ENCODE data around the gene GPR153. TPM values are rescaled to one million over a fixed set of nuclear protein-coding genes. Genes with fewer than 3 reads are reported as not detected.

GPR153 gene
- total and polyA plus RNA-seq, 9 donors, result 4.2 to 42.0 (median 13.7) TPM

GRCh38 chr1:6198646-6199297 is 62.1 kb downstream of the GPR153 start:
- peaks cover 13% of the 10 kb centered on the region for H3K4me1 ChIP-seq (ENCODE audit: insufficient read depth)
- H3K36me3 ChIP-seq, result no peaks in the 10 kb centered on the region
- TF ChIP-seq POLR2A (IDR thresholded peaks at IDR 0.05) (no peak), EP300 (IDR thresholded peaks at IDR 0.05) (no peak), CTCF (IDR thresholded peaks at IDR 0.05) (no peak)
- WGBS, 3 donors, result 0 to 2% (median 1%) methylated on average over 31 of the region's 31 CpGs
- no peaks in the 10 kb centered on the region for H3K27me3 ChIP-seq
- H3K9me3 ChIP-seq, result no peaks in the 10 kb centered on the region
- peak overlapping the region; percentile 71 for H3K4me3 ChIP-seq
- intact Hi-C loops (cut with DNase I), result no loop called here
- peak overlapping the region; percentile 17 to 57 for H3K27ac ChIP-seq
- no peak for DNase-seq

GRCh38 chr1:6197746-6198427 is 63.0 kb downstream of the GPR153 start:
- H3K27ac ChIP-seq, result no peak overlapping the region
- intact Hi-C loops (cut with DNase I), result no loop called here
- H3K9me3 ChIP-seq, result no peaks in the 10 kb centered on the region
- H3K27me3 ChIP-seq, result no peaks in the 10 kb centered on the region
- H3K36me3 ChIP-seq, result no peaks in the 10 kb centered on the region
- peak overlapping the region; percentile 71 for H3K4me3 ChIP-seq
- no peak for TF ChIP-seq EP300 (IDR thresholded peaks at IDR 0.05)
- no peak for TF ChIP-seq POLR2A (IDR thresholded peaks at IDR 0.05)
- no peak for TF ChIP-seq CTCF (IDR thresholded peaks at IDR 0.05)
- 43 to 55% (median 45%) methylated on average over 6 of the region's 6 CpGs for WGBS, 3 donors
- DNase-seq, result no peak
- peaks cover 13% of the 10 kb centered on the region for H3K4me1 ChIP-seq (ENCODE audit: insufficient read depth)

Other genes starting within 250 kb of the GPR153 start
- 10 to 100 TPM in 2 of 7 donors, 1 to 10 TPM in 5; 2.9 to 18.3 (median 8.0) TPM for gene KCNAB2, start 215.2 kb downstream of the GPR153 start, total RNA-seq
- 1 to 10 TPM; 5.4 to 6.3 TPM for gene KCNAB2, start 215.2 kb downstream of the GPR153 start, polyA plus RNA-seq
- under 1 TPM; under 0.01 to 0.54 (median 0.23) TPM for gene CHD5, start 80.8 kb downstream of the GPR153 start, total RNA-seq
- gene CHD5, start 80.8 kb downstream of the GPR153 start, polyA plus RNA-seq, result under 1 TPM; 0.12 to 0.29 TPM
- 1,000 to 10,000 TPM in 1 of 7 donors, 100 to 1,000 TPM in 6; 379 to 1,097 (median 715) TPM for gene RPL22, start 61.5 kb downstream of the GPR153 start, total RNA-seq
- gene RPL22, start 61.5 kb downstream of the GPR153 start, polyA plus RNA-seq, result 1,000 to 10,000 TPM in 1 of 2 donors, 100 to 1,000 TPM in 1; 619 to 2,062 TPM
- 10 to 100 TPM in 2 of 7 donors, 1 to 10 TPM in 5; 2.3 to 24.4 (median 7.8) TPM for gene RNF207, start 55.0 kb downstream of the GPR153 start, total RNA-seq
- gene RNF207, start 55.0 kb downstream of the GPR153 start, polyA plus RNA-seq, result 1 to 10 TPM; 2.0 to 3.0 TPM
- 10 to 100 TPM; 13.2 to 39.3 (median 29.9) TPM for gene ICMT, start 25.1 kb downstream of the GPR153 start, total RNA-seq
- gene ICMT, start 25.1 kb downstream of the GPR153 start, polyA plus RNA-seq, result 10 to 100 TPM; 14.8 to 57.9 TPM
- gene HES3, start 16.9 kb downstream of the GPR153 start, total RNA-seq, result not detected
- gene HES3, start 16.9 kb downstream of the GPR153 start, polyA plus RNA-seq, result not detected
- gene ACOT7, start 132.7 kb upstream of the GPR153 start, total RNA-seq, result 10 to 100 TPM in 4 of 7 donors, 1 to 10 TPM in 3; 8.2 to 16.3 (median 11.3) TPM
- 10 to 100 TPM in 1 of 2 donors, 1 to 10 TPM in 1; 6.4 to 20.7 TPM for gene ACOT7, start 132.7 kb upstream of the GPR153 start, polyA plus RNA-seq
- 1 to 10 TPM in 1 of 7 donors, under 1 TPM in 5, not detected in 1; 0.08 to 9.2 (median 0.43) TPM for gene HES2, start 158.8 kb upstream of the GPR153 start, total RNA-seq
- not detected for gene HES2, start 158.8 kb upstream of the GPR153 start, polyA plus RNA-seq
- gene ESPN, start 163.7 kb upstream of the GPR153 start, total RNA-seq, result 10 to 100 TPM in 1 of 7 donors, 1 to 10 TPM in 4, under 1 TPM in 2; 0.51 to 46.2 (median 1.9) TPM
- gene ESPN, start 163.7 kb upstream of the GPR153 start, polyA plus RNA-seq, result under 1 TPM in 1 of 2 donors, not detected in 1; 0.11 TPM
- 10 to 100 TPM in 2 of 7 donors, 1 to 10 TPM in 5; 4.9 to 13.1 (median 7.7) TPM for gene TNFRSF25, start 205.1 kb upstream of the GPR153 start, total RNA-seq
- 1 to 10 TPM; 1.7 to 9.4 TPM for gene TNFRSF25, start 205.1 kb upstream of the GPR153 start, polyA plus RNA-seq
- gene PLEKHG5, start 230.6 kb upstream of the GPR153 start, total RNA-seq, result 10 to 100 TPM in 3 of 7 donors, 1 to 10 TPM in 4; 6.2 to 13.1 (median 9.4) TPM
- gene PLEKHG5, start 230.6 kb upstream of the GPR153 start, polyA plus RNA-seq, result 10 to 100 TPM in 1 of 2 donors, 1 to 10 TPM in 1; 2.0 to 10.2 TPM